ENCODE results near the gene ATF6.

Gene ATF6

DNA sequence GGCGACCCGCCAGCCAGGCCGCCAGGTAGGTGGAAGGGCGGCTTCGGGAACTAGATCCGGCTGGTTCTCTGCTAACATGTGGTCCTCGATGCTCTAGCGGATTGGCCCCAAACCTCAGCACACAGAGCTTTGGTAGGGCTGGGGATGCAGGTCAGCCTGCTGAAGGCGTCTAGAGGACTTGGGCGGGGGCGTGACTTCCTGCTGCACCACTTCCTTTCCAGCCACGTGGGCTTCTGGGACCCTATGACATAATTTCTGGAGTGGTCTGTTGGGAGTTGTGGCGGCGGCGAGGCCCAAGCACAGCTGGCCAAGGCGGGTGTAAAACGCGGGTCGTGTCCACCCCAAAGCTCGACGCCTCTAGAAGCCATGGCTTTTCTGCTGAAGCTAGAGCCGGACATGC is 124.5 kb downstream of the ATF6 start:
- DNase-seq (ENCODE audit: low read depth, low spot score): no peak

DNA sequence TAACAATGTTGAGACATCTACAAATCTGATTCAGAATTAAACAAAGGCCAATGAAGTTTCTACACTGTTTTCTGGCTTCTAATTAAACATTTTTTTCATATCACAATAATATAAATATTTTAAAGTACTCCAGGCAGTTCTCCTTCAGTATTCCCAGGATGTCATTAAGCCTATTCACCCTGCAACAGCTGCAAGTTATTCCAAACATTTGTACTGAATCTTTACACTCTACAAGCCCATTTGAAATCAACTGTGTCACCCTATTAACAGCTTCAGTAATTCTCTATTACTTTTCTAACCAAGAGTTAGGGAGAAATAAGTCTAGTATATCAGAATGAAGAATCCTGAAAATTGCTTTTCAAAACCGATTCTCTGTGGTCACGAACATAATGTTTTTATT is 133.0 kb downstream of the ATF6 start:
- no peak for DNase-seq (ENCODE audit: low read depth, low spot score)

DNA sequence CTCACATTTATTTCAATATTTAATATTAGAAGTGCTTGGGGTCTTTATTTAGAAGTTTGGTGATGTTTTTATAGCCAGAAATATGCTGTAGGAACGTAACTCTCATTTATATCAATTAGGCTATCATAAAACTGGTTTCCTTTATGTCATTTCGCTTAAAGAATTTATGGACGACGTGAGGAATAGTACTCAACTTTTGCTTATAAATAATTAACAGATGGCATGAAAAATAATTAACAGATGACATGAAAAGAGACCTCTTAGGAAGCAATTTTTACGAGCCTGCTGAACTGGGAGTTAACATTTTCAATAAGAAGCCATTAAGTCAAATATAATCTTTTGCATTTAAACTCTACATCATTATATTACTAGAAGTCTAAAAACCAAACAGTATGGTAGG is 134.0 kb downstream of the ATF6 start:
- DNase-seq (ENCODE audit: low read depth, low spot score): no peak

DNA sequence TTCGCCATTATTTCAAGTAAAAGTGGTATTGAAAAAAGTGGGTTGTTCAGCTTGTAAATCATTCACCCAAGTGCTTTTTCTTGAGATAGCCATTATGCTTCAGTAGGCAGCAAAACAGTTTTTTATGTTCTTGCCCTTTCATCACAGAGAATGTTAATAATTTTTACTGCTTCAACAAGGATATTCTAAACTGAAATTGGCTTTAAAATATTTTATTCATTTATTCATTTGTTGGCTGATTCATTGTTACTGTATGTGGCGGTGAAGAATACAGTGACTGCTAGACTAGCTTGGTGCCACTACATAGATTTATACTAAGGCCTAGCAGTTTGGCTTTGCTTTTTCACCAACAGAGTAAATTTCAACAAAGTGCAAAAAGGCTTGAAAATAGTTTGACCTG is 136.1 kb downstream of the ATF6 start:
- no peak for DNase-seq (ENCODE audit: low read depth, low spot score)

DNA sequence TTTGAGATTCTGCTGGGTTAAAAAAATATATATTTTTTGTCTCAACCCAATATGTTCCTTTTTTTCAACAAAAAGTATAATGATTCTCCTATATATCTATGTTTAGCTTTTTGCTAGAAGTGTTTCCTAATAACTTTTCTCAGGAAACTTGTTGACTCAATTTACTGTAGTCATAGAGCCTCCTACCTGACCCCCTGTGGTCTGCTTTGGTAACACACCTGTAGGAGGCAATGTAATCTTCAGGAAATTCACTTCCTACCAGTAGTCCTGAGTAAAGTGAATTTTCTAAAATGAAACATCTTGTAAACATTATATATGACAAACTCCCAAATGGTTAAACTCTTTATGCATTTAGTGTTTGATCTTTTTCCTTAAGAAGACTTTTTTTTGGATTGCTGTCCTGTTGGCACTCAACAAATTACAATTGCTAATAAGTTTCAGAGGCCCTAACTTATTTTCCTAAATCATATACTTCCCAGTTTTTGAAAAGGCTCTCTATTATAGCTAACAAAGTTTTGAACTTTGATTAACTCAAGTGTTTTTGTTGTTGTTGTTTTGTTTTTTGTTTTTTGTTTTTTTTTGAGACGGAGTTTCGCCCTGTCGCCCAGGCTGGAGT is 139.3 kb downstream of the ATF6 start:
- DNase-seq (ENCODE audit: low read depth, low spot score): no peak

DNA sequence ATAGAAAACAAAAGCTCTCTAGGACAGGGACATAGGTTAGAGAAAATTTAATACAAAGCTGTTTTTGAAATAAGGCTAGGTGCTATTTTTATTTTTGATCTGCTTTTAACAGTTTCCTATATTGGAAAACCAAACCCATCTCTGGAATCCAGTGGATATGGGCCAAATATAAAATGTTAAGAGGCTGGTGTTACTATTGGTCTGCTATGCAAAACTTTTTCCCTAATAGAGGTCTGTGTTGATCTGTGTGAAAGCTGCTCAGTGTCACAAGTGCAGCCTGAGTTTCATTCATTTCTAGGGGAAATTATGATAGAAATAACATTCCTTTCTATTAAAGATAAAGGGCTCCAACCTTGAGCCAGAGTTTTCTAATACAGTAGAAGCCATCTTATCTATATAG is 141.1 kb downstream of the ATF6 start:
- no peak for DNase-seq (ENCODE audit: low read depth, low spot score)

DNA sequence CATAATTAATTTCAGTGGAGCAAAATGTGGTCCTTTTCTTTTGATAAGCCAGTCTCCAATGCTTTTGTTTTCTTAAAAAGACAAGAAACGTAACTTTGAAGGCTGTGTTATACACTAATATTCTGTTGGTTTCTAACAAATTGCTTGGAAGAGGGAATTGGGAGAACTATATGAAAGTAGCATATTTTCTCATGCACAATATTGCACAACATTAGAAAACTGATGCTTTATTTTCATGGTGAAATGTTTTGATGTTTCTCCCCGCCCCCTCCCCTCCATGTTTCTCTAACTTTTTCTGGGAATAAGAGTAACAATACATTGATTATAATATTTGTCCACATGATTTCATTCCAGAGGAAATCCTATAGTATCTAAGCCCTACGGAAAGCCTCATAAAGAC is 142.1 kb downstream of the ATF6 start:
- no peak for DNase-seq (ENCODE audit: low read depth, low spot score)

DNA sequence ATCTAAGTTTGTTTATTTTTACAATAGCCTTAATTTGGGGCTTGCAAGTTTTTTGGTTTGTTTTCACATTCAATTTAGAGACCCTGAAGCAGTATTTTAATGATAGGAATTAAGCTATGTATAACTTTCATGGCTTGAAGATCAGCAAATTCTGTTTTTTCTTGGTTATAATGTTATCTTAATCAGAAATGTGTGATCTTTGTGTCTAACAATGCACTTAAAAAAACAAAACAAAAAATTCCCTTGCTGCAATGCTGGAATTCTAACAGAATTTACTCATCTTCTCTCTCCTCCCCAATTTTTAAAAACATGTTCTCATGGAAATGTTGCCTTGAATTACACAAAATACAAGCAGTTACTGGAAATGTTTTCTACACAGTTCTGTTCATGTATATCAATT is 144.5 kb downstream of the ATF6 start:
- no peak for DNase-seq (ENCODE audit: low read depth, low spot score)

DNA sequence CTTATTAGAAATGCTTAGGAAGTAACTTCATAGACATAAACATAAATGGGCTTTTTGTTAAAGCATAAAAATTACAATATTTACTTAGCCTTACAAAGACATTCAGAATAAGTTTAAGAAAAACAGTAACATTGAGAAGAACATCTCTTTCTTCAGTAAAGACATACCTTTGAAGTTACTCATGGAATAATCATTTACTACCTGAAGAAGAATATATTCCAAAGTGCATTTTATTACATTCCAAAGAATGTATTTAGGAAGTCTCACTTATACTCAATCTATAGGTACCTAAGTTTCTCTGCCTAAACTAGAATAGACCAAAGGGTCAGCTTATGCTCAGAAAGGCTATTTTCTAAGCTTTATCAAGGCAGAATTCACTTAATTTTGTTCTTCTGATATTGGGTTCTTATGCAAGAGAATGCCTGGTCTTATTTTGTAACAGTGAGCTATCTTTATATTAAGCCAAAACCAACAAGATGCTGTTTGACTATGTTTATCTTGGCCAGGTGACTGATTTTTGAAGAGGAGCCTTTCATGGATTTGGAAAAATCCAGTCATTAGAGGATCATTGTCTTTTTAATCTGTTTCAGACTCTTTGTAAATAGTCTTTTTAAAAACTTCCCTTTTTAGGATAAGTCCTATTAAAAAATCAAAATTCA is 147.5 kb downstream of the ATF6 start:
- DNase-seq (ENCODE audit: low read depth, low spot score): no peak

DNA sequence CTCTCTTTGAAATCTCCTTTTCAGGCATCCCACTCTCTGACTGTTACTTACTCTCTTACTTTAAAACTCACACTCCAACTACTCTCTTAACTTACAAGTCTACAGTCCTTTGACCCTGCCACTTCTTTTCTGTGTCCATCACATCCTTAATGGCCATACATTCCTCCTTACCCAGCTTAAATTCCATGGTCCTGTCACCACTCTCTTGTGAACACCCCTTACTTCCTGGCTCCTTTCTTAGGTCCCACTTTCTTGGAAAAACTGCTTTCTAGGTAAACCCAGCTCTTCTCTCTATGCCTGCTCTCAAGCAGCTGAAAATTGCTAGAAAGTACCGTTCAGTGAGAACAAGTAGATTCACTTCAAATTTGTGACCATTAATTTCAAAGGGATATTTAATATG is 148.5 kb downstream of the ATF6 start:
- no peak for DNase-seq (ENCODE audit: low read depth, low spot score)

DNA sequence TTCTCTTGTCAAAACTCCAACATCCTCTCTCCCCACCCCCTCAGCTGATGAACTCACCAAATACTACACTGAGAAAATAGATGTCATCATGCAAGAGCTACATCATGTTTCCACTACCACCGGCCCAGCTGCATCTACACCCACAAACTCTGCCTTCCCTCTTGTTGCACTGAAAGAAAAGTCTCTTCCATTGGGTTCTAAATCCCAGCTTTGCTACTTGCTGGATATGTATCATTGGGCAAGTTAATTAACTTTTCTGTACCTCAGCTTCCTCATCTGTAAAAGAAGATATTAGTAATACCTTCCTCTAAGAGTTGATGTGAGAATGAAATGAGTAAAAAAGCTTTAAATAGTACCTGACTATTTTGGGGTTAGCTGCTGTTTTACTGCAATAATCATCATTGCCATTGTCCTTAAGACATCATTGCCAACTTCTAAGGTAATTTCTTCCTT is 149.0 kb downstream of the ATF6 start:
- DNase-seq (ENCODE audit: low read depth, low spot score): no peak

DNA sequence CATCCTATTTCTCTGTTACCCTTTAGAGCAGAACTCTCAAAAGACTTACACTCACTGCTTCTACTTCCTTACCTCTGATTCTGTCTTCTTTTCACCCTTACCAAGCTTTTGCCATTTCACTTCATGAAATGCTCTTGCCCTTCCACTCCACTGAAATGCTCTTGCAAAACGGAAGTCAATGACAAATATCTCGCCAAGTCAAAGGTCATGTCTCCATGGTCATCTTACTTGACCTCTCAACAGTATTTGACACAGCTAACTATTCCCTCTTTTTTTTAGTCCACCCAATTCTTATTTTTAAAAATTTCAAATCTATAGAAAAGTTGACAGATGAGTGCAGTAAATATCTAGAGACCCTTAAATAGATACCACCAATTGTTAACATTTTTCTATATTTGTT is 149.9 kb downstream of the ATF6 start:
- no peak for DNase-seq (ENCODE audit: low read depth, low spot score)

DNA sequence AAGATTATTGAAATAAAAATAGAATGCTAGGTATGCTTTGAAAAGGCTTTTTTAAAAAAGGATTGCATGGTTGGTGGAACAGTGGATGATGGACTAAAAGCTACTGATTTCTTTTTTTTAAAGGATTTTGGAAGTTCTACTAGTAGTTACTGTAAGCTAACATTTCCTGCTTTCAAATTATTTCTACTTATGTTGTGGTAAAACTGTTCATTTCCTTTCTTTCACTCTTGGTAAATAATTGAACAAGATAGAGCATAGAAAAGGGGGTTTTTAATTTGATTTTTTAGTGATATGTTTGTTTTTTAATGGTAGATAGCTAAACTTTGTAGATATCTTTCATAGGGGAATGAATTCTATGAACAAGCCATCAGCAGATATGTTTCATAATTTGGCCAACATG is 153.1 kb downstream of the ATF6 start:
- no peak for DNase-seq (ENCODE audit: low read depth, low spot score)

DNA sequence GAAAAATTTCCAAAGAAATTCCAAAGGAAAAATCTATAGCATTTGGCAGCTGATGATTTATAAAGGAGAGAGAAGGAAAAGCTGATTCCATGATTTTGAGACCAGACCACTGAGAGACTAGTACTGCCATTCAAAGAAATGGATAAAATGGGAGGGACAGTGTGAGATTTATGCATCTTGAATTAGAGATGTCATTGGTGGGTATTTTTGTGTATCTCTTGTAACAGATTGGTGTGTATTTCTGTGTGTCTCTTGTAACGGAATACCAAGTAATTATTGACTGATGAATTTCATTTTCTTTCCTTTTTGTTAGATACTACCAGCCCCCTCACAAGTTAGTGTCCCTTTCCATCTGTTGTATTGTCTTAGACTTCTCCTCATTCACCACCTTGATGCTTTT is 155.4 kb downstream of the ATF6 start:
- DNase-seq (ENCODE audit: low read depth, low spot score): no peak

DNA sequence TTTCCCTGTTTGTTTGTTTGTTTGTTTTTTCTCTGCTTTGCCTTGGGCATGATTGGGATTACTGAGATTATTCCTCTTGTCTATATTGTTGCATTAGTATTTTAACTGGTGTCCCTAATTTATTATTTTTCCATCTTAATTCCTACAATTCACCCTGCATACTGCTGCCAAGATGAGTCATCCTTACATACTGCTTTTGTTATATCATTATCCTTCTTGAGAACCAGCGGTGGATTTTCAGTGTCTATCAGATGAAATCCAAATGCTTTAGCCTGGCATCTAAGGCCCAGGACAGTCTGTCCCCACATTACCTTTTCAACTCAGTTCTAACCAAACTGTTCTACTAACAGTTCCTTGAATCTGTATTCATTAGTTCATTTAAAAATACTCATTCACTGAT is 155.9 kb downstream of the ATF6 start:
- DNase-seq (ENCODE audit: low read depth, low spot score): no peak

DNA sequence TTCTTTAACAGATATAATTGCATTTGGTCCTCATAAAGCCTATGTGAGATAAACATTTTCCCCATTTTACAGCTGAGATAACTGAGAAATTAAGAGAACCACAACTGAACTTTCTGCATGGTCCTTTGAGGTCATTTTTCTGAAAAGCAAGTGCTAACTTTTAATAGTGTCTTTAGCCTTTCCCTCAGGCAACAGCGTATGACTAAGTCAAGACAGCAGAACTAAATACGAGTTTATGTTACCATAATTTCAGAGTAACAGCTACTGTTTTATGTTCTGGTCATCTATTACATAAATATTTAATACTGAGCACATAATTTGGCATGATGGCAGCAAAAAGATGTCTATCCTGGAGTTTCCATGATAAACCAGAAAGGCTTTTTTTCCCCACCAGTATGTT is 161.9 kb downstream of the ATF6 start:
- DNase-seq (ENCODE audit: low read depth, low spot score): no peak

DNA sequence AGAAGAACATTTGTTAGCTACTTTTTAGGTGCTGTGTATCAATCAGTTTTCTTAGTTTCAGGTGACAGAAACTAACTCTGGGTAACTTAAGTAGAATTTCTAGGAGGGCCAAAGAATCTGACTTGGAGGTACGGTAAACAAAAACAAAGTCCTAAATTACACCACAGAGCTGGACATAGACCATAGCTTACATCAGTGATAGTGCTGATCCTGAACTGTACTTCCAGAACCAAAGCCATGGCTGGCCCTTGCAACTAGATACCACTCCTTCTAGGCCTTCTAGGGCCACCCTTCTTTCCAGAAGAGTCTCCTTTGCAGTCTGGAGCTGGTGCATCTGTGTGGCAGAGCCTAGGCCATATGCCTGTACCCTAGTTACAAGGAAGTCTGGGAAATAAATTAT is 163.0 kb downstream of the ATF6 start:
- DNase-seq (ENCODE audit: low read depth, low spot score): no peak

DNA sequence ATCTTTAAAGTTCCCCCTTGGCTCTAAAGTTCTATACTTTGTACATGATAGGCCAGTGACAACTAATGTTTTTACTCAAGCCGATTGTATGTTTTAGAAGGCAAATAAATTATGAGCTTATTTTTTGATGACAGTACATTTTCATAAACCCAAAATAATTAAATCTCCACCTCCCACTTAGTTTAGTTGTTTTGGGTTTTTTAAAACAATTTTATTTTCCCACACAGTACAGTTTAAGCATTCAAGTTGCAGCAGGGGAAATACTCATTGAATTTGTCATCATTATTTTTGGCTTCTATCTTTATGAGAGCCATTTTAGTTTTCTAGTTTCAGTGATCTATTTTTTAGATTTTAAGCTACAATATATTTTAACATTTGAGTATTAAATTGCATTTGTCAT is 163.9 kb downstream of the ATF6 start:
- no peak for DNase-seq (ENCODE audit: low read depth, low spot score)

DNA sequence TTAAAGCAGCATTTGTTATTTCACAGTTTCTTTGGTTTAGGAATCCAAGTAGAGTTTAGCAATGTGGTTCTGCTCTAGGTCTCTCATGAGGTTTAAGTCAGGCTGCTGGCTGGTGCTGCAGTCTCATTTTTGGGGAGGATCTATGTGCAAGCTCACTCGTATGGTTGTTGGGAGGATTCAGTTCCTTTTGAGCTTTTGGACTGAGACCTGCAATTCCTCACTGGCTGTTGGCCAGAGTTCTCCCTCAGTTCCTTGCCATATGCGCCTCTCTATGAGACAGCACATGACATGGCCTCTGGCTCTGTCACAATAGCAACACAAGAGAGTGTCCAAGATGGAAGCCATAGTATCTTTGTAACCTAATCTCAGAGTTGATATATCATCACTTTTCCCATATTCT is 166.5 kb downstream of the ATF6 start:
- no peak for DNase-seq (ENCODE audit: low read depth, low spot score)

DNA sequence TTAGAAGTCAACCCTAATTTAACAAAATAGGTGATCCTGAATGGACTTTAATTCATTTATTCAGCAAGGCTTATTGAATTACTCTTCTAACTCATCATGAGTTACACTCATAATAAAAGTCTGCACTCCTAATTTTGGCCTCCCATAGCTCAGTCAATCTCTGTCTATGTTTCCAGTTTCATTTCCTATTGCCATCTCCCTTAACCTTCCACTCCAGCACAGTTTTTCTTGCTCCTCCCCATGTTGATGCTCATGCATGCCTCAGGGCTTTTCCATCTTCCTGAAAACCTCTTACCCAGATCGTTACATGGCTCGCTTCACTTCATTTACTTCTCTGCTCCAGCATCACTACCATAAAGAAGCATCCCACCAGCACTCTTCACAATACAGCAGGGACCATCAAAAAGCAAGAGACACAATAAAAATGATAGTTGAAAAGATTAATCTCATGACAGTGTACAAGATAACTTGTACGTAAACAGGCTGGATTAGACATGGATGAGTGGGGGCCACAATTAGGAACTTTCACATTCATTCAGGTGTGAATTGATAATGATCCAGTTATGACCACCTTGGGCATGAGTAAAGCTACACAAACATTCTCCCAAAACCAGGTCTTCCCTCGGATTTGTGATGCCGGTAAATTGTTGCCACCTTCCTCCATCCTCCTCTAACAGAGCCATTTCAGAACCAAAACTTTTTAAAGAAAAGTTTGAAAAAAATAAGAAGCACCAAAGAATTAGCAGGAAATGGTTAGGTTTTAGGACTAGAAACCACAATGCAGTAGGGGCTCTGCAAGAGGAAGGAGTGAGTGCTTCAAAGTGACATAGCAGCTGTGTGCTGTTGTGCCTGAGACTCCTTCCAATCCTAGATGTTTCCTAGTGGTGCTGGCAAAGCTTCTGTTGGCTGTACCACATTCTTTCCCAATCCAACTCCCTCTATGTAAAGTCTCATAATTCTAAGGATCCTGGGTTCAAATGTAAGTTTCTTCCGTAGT is 167.8 kb downstream of the ATF6 start:
- DNase-seq (ENCODE audit: low read depth, low spot score): no peak

DNA sequence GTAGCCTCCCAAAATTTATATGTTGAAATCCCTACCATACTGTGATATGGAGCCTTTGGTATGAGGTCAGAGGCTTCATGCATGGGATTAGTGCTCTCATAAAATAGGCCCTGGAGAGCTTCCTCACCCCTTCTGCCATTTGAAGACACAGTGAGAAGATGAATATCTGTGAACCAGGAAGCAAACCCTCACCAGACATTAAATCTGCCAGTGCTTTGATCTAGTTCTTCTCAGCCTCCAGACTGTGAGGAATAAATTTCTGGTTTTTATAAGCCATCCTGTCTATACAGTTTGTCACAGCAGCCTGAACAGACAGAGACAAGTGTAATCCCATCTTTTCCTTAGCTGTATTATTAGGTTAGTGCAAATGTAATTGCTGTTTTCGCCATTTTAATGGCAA is 169.1 kb downstream of the ATF6 start:
- DNase-seq (ENCODE audit: low read depth, low spot score): no peak

DNA sequence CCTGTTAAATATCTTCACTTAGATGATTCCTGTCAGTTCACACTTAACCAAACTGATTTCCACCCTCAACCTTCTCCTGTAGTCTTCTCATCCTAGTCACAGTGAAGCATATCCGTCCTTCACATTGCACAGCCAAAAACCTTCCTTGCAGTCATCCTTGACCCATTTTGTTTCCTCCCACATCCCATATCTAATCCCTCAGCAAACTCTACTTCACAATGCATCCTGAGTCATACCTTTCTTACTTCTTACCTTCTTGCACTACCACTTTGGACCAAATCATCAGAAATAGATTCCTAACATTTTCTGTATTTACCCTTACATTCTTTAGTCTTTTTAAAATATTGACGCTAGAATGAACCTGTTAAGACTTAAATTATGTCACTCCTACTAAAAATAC is 170.7 kb downstream of the ATF6 start:
- DNase-seq (ENCODE audit: low read depth, low spot score): no peak

Measured in smooth muscle cell of the brain vasculature (primary cell).